Prostate gland (tissue), 2 donors: ENCODE results near the gene SHISA7.

Experiments
- POLR2AphosphoS5 ChIP-seq: sonication (generic); formaldehyde crosslinking; IDR thresholded peaks from one replicate; pipeline ENCODE4 v1.6.1; 2017; ENCODE audit warnings: antibody characterized with exemption
- TF ChIP-seq, protein P1 (sequence below), 4 experiments: fragments of 200-600 bp in 2 of 4; fragments of 450-650 bp in 2 of 4; sonication (generic) in 2 of 4; IDR thresholded peaks; 1 replicate in 3 of 4; 2 replicates in 1 of 4; pipeline ENCODE4 v1.5.1; 2016 to 2019; ENCODE audit warnings: antibody characterized with exemption in 4 of 4, mild to moderate bottlenecking in 2 of 4, moderate library complexity in 2 of 4

GRCh38 chr19:55446060-55446459, 3.0 kb upstream of the SHISA7 start:
- TF ChIP-seq, protein P1, sequence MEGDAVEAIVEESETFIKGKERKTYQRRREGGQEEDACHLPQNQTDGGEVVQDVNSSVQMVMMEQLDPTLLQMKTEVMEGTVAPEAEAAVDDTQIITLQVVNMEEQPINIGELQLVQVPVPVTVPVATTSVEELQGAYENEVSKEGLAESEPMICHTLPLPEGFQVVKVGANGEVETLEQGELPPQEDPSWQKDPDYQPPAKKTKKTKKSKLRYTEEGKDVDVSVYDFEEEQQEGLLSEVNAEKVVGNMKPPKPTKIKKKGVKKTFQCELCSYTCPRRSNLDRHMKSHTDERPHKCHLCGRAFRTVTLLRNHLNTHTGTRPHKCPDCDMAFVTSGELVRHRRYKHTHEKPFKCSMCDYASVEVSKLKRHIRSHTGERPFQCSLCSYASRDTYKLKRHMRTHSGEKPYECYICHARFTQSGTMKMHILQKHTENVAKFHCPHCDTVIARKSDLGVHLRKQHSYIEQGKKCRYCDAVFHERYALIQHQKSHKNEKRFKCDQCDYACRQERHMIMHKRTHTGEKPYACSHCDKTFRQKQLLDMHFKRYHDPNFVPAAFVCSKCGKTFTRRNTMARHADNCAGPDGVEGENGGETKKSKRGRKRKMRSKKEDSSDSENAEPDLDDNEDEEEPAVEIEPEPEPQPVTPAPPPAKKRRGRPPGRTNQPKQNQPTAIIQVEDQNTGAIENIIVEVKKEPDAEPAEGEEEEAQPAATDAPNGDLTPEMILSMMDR (IDR thresholded peaks at IDR 0.05): no peak
- peak; percentile 36 for TF ChIP-seq POLR2AphosphoS5
